Adrenal gland (tissue), 12 donors: Measurements from ENCODE around the gene NKAIN2. TPM values are rescaled to one million over a fixed set of nuclear protein-coding genes. Genes with fewer than 3 reads are reported as not detected.

Experiments
- DNase-seq, 7 donors: peaks; one replicate each; pipeline ENCODE4 v3.0.0-alpha.2; 2019 to 2020
- H3K27ac ChIP-seq, 5 donors: fragments of 200-600 bp; sonication (generic) in 4 of 5; 1 replicate in 3 of 5; 2 replicates in 2 of 5; pipeline versions ENCODE4 v1.5.1 to v1.8.0; 2016 to 2020; ENCODE audit warnings: mild to moderate bottlenecking in 1 of 5
- H3K27me3 ChIP-seq: fragments of 200-600 bp; 2 replicates; pipeline ENCODE4 v1.8.0; 2021
- H3K36me3 ChIP-seq, 2 donors: fragments of 200-600 bp; replicated peaks in 1 of 2; 1 replicate in 1 of 2; 2 replicates in 1 of 2; pipeline versions ENCODE4 v1.5.1 to v1.8.0; 2018 to 2022
- H3K4me1 ChIP-seq, 2 donors: fragments of 200-600 bp; replicated peaks in 1 of 2; 1 replicate in 1 of 2; 2 replicates in 1 of 2; pipeline versions ENCODE4 v1.5.1 to v1.8.0; 2018 to 2021
- H3K4me3 ChIP-seq, 4 donors: fragments of 200-600 bp; sonication (generic) in 3 of 4; one replicate each; pipeline ENCODE4 v1.5.1; 2016 to 2018
- H3K9me3 ChIP-seq, 3 donors: fragments of 200-600 bp; sonication (generic) in 1 of 3; replicated peaks in 1 of 3; 1 replicate in 2 of 3; 2 replicates in 1 of 3; pipeline versions ENCODE4 v1.5.1 to v1.8.0; 2016 to 2021
- CTCF ChIP-seq, 6 experiments: fragments of 450-650 bp in 4 of 6; fragments of 200-600 bp in 2 of 6; sonication (generic) in 1 of 6; IDR thresholded peaks; 1 replicate in 5 of 6; 2 replicates in 1 of 6; pipeline versions ENCODE4 v1.5.1 to v1.8.0; 2016 to 2021; ENCODE audit warnings: antibody characterized with exemption in 6 of 6, mild to moderate bottlenecking in 2 of 6, moderate library complexity in 1 of 6
- POLR2A ChIP-seq, 2 donors: fragments of 450-650 bp; IDR thresholded peaks; one replicate each; pipeline ENCODE4 v1.6.1; 2017; ENCODE audit warnings: antibody characterized with exemption in 2 of 2, mild to moderate bottlenecking in 2 of 2, moderate library complexity in 1 of 2
- WGBS, 4 donors: extraction: QIAGEN DNeasy Blood & Tissue Kit in 2 of 4; methylation state at CpG; one replicate each; pipeline versions ENCODE4 v1.1.5 to v1.1.7; 2013 to 2017; 5-methylcytosine and 5-hydroxymethylcytosine counted together
- intact Hi-C, 2 donors: fragments of 100-400 bp; cut with DNase I; formaldehyde crosslinking; loops; one replicate each; pipeline versions ENCODE4 v1.14.1 to v1.15.0; 2022 to 2023
- polyA plus RNA-seq, 3 donors: library from polyadenylated mRNA; stranded (reverse); fragments of 200-250 nt in 2 of 3; fragments of 350-450 nt in 1 of 3; fragmentation: Illumina TruSeq in 1 of 3; extraction: RNeasy Lipid Tissue Mini Kit (QIAGEN cat#74804) in 1 of 3; gene quantifications; one replicate each; pipeline ENCODE4 v1.2.3, GENCODE V29; 2013 to 2014
- total RNA-seq, 9 donors: library from RNA; depleted of rRNA in 4 of 9; stranded (reverse); fragments of >200 nt in 4 of 9; fragments of 120-200 nt in 1 of 9; fragmentation: NEBNext Ultra II Directional in 1 of 9; extraction: Animal tissue kit (Norgen Biotek cat#: 25700) in 1 of 9; gene quantifications; one replicate each; pipeline versions ENCODE4 v1.1.0 to v1.2.4, GENCODE V29; 2013 to 2023
- donor health status: healthy with polysubstance abuse.
- donor health status: Bipolar disorder and iron deficiency.
- donor health status: DM: yes; HTN: yes; CAD: no.
- donor health status: DM: no; HTN: no; CAD: no.
- donor health status: DM: no; HTN: no; CAD: no.
- donor health status: DM: yes; HTN: yes; CAD: no.

The NKAIN2 gene
- total and polyA plus RNA-seq, 12 donors = under 0.01 to 0.61 (median 0.23) TPM; not detected in 3

GRCh38 chr6:124430740-124431318 lies 627.2 kb downstream of the NKAIN2 start:
- Histone ChIP-seq H3K4me1 (no peaks in the 10 kb centered on the region), H3K36me3 (no peaks in the 10 kb centered on the region), H3K27me3 (no peaks in the 10 kb centered on the region), H3K27ac (no peak overlapping the region), H3K4me3 (no peak overlapping the region), H3K9me3 (no peaks in the 10 kb centered on the region)
- 87 to 88% (median 87%) methylated on average over 7 of the region's 7 CpGs for WGBS, 4 donors
- intact Hi-C loops = no loop called here
- DNase-seq = no peak
- TF ChIP-seq POLR2A (IDR thresholded peaks at IDR 0.05) (no peak), CTCF (IDR thresholded peaks at IDR 0.05) (no peak)

- no peak overlapping the region for H3K27ac ChIP-seq
- 76 to 100% (median 90%) methylated on average over 1 of the region's 1 CpG for WGBS, 4 donors
Observed at GRCh38 chr6:124432620-124433019, 629.0 kb downstream of the NKAIN2 start.

GRCh38 chr6:124433387-124434160 lies 629.9 kb downstream of the NKAIN2 start:
- Histone ChIP-seq H3K4me3 (no peak overlapping the region), H3K27ac (no peak overlapping the region), H3K4me1 (no peaks in the 10 kb centered on the region), H3K36me3 (no peaks in the 10 kb centered on the region), H3K27me3 (no peaks in the 10 kb centered on the region), H3K9me3 (no peaks in the 10 kb centered on the region)
- WGBS, 4 donors = 59 to 73% (median 63%) methylated on average over 6 of the region's 6 CpGs
- no peak for TF ChIP-seq POLR2A (IDR thresholded peaks at IDR 0.05)
- no peak for TF ChIP-seq CTCF (IDR thresholded peaks at IDR 0.05)
- no peak for DNase-seq
- intact Hi-C loops = no loop called here

More at GRCh38 chr6:124432620-124433019, 629.0 kb downstream of the NKAIN2 start:
- DNase-seq = no peak
- no peak overlapping the region for H3K4me3 ChIP-seq
- H3K4me1 ChIP-seq = no peaks in the 10 kb centered on the region
- TF ChIP-seq POLR2A (IDR thresholded peaks at IDR 0.05) (no peak), CTCF (IDR thresholded peaks at IDR 0.05) (no peak)
- no peaks in the 10 kb centered on the region for H3K27me3 ChIP-seq
- no peaks in the 10 kb centered on the region for H3K36me3 ChIP-seq
- H3K9me3 ChIP-seq = no peaks in the 10 kb centered on the region
- intact Hi-C loops = no loop called here

GRCh38 chr6:124434421-124434820 lies 630.8 kb downstream of the NKAIN2 start:
- Histone ChIP-seq H3K4me1 (no peaks in the 10 kb centered on the region), H3K27me3 (no peaks in the 10 kb centered on the region), H3K9me3 (no peaks in the 10 kb centered on the region), H3K36me3 (no peaks in the 10 kb centered on the region), H3K27ac (no peak overlapping the region), H3K4me3 (no peak overlapping the region)
- intact Hi-C loops = no loop called here
- TF ChIP-seq POLR2A (IDR thresholded peaks at IDR 0.05) = no peak
- no peak for TF ChIP-seq CTCF (IDR thresholded peaks at IDR 0.05)
- 68 to 74% (median 69%) methylated on average over 2 of the region's 2 CpGs for WGBS, 4 donors
- no peak for DNase-seq
